GM13977 (cell line): ENCODE results near the gene ZNRD2.

ENCODE experiments used
- DNase-seq: peaks from one replicate; pipeline ENCODE4 v3.0.0; 2012; ENCODE audit warnings: low spot score
- CTCF ChIP-seq: IDR thresholded peaks from 2 replicates; pipeline ENCODE4 v1.5.1; 2012; ENCODE audit warnings: mild to moderate bottlenecking, control low read depth; ENCODE audit not compliant: insufficient read depth; ENCODE audit errors: extremely low read depth, missing control alignments
- in situ Hi-C: fragments of 300-500 bp; cut with MboI; formaldehyde crosslinking; loops from one replicate; pipeline ENCODE4 v1.12.0; 2022; ENCODE audit warnings: low sequenced_read_pairs, low pct_unique_long_range_greater_than_20kb, mixed read lengths, inconsistent platforms; ENCODE audit not compliant: unreplicated experiment

Gene ZNRD2

GRCh38 chr11:65535102-65535501 is 35.2 kb upstream of the ZNRD2 start:
- no peak for TF ChIP-seq CTCF
- no peak for DNase-seq
- in situ Hi-C loops: no loop called here

- in situ Hi-C loops: no loop called here
- DNase-seq: no peak
- TF ChIP-seq CTCF: no peak
Observed at GRCh38 chr11:65536412-65537295, 33.6 kb upstream of the ZNRD2 start.

GRCh38 chr11:65537296-65537597 is 33.0 kb upstream of the ZNRD2 start:
- no peak for DNase-seq

GRCh38 chr11:65537620-65538231 is 32.6 kb upstream of the ZNRD2 start:
- no peak for DNase-seq

More at GRCh38 chr11:65537296-65537597, 33.0 kb upstream of the ZNRD2 start:
- in situ Hi-C loops: no loop called here
- TF ChIP-seq CTCF: no peak

GRCh38 chr11:65538232-65538914 is 31.9 kb upstream of the ZNRD2 start:
- DNase-seq: no peak
- no peak for TF ChIP-seq CTCF
- in situ Hi-C loops: no loop called here

More at GRCh38 chr11:65537620-65538231, 32.6 kb upstream of the ZNRD2 start:
- in situ Hi-C loops: no loop called here
- no peak for TF ChIP-seq CTCF

- no peak for DNase-seq
- TF ChIP-seq CTCF: no peak
- in situ Hi-C loops: no loop called here
Observed at GRCh38 chr11:65538915-65539743, 31.1 kb upstream of the ZNRD2 start.
